Measurements from ENCODE around the gene SCGB3A2. TPM values are rescaled to one million over a fixed set of nuclear protein-coding genes. Genes with fewer than 3 reads are reported as not detected.

Gene SCGB3A2, protein sequence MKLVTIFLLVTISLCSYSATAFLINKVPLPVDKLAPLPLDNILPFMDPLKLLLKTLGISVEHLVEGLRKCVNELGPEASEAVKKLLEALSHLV
- 1 to 10 TPM in 1 of 4 donors, under 1 TPM in 1, not detected in 2; 0.97 to 2.2 TPM for polyA plus RNA-seq (ENCODE audit: insufficient read length in 4 of 4)

DNA sequence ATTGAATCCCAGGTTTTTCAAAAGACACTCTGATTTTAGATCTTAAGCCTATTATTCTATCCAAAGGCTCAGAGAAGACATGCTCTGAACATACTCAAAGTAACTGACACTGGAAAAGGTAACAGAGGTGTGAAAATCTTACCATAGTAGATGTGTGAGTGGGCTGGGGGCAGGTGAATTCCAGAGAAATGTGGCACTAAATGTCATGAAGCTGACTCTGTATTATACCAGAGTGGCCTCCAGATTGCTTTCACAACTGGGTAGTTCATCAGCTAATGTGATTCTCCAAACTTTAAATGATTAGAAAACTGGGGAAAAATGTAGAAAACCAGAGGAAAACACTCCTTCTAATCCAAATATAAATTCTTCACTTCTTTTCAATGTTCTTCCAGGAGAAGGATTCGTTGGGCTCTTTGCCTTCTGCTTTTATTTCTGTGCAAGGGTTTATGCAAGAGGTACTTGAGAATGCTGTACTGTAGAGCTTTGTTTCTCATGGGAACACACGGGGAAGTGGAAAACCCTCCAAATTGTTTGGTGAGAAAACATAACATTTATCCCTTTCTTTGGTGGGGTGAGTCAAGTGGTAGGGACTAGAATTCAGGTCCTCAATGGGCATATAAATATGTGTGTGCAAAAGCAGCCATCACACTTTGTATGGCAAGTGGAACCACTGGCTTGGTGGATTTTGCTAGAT, at the start of gene SCGB3A2:
Gene SCGB3A2 (plus strand): TSS at position 646 of the 694 bp plus-strand sequence. CDS start 93 bp downstream, outside the sequence.
- no peak for DNase-seq (ENCODE audit: low read depth in 4 of 4, low spot score in 3 of 4)

DNA sequence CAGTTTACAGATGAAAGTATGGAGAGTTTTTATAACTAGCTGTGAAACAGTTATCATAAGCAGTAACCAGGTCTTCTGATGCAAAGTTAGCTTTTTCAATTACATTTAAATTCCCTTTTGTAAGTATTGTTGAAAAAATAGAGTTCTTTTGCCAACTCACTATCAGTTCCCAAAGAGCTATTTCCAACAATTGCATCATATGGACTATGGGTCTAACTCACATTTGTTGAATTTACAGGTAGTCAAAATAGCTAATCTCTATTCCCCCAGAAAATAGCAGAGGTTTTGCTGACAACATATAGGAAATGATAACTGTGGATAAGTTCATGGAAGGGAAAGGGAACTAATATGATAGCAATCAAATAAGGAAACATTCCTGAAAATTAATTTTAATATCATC, 48.5 kb upstream of the SCGB3A2 start:
- DNase-seq (ENCODE audit: low read depth in 4 of 4, low spot score in 3 of 4): no peak

DNA sequence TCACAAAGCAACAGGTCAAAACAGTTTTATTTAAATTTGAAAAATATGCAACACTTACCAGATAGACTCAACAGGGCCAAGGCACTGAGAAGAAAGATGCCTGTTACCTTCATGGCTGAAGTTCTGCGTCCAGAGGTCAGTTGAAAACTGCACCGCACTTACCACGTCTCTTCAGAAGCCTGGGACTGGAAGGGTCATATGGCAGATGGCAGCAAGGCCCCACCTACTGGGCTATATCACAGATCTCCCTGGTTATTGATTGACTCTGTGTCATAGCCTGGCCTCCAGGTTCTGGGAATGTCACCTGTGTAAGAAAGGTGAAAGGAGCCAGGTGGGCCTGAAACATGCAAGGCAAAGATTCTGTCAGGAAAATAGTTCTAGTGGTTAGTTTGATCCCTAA, 47.0 kb upstream of the SCGB3A2 start, which contains the start of gene SPINK1:
Gene SPINK1 (minus strand): TSS at position 207 of the 400 bp plus-strand sequence. CDS start 94 bp downstream, at position 113.
- no peak for DNase-seq (ENCODE audit: low read depth in 4 of 4, low spot score in 3 of 4)

DNA sequence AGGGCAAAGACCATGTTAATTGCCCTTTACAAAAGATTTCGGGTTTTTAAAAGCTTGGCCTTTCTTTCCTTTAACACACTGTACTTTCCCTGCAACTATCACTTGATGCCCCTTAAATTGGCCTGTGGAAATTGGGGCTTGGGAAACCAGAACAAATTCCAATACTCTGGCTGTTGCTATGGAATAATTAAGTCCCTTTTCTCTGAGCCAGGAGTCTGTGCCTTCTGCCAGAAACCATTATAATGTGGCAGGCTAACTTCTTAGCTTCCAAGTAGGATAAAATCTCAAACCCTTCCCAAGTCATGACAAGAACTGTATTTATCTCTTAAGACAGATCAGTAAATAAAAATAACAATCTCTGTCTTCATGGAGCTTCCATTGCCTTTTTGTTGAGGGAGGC, 46.0 kb upstream of the SCGB3A2 start:
- DNase-seq (ENCODE audit: low read depth in 4 of 4, low spot score in 3 of 4): no peak

DNA sequence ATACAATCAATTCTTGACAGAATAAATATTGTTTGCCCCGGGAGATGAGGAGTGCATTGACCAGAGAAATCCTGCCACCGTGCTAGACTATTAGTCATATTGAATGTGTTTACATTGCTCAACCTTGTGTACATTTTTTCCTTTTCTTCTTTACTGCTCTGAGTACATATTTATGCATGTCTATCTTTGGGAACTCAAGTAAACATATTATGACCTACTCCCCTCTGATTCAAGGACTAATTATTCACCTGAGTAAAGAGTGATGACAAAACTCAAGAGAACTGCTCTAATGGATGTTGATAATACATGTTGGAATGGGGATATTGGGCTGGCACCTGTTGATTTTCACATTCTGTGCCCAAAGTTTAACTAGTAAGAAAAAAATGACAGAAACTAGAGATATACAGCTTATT, 43.1 kb upstream of the SCGB3A2 start:
- no peak for DNase-seq (ENCODE audit: low read depth in 4 of 4, low spot score in 3 of 4)

DNA sequence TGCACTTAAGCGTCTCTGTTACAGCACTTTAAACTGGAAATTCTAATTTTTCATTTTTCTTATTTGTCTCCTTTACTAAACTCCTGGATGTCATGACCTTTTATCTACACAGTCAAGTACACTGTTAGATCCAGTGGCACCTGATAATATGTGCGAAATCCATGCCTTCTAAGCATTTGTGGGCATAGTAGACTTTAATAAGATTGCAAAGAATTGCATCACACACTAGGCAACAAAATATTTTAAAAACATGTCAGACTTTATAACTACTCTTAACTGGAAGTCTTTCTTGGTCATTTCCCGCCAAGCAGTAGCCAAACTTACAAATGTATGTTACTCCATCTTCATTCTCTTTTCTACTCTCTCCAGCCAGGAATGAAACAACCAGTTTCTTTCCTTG, 42.1 kb upstream of the SCGB3A2 start:
- no peak for DNase-seq (ENCODE audit: low read depth in 4 of 4, low spot score in 3 of 4)

DNA sequence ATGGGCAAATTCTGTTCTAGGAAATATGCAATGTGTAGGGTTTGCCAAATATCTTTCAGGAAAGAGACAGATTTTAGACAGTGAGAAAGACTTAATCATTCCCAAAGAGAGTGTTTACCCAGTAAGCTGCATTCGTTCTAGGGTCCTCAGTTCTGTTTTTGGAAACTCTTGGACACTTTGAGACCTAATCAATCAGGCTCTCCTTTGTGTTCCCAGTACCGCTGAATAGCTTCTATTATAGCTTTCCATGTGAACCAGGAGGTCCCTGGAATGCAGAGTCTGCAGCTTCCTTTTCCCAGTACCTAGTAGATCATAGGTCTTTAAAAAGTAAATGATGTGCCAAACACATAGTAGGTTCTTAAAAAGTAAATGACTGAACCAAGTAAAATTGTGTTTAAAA, 35.6 kb upstream of the SCGB3A2 start:
- no peak for DNase-seq (ENCODE audit: low read depth in 4 of 4, low spot score in 3 of 4)

DNA sequence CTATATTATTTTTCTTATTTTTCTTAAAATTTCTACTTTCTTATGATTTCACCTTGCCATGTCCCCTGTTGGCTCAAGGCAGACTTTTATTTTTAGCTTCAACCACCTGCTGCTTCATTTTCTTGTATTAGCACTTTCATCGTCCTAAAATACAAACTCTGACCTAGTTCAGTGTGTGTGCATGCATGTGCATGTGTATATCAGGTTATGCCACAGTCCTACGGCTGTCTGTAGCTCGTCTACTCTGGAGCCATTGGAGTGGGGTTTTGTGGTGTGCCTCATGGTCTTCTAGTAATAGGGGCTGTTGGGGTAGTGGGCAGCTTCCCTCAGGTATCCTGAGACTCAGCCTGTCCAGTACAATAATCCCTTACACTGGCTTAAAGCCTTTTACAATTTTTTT, 33.7 kb upstream of the SCGB3A2 start:
- no peak for DNase-seq (ENCODE audit: low read depth in 4 of 4, low spot score in 3 of 4)

DNA sequence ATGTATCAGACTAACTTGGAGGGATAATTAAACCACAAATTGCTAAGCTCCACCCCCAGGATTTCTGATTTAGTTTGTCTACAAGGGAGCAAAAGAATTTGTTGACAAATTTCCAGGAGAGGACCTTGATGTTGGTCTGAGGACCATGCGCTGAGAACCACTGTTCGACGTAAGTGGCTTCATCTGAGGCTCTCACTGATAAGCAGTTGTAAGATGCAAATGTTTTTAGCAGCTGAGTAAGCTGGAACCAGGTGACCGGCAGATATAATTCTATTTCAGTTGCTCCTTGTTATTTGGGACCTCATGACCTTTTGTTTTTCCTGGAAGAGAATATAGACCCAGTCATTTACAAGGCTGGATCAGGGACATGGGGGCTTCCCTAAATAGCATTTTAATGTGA, 32.9 kb upstream of the SCGB3A2 start:
- DNase-seq (ENCODE audit: low read depth in 4 of 4, low spot score in 3 of 4): no peak

DNA sequence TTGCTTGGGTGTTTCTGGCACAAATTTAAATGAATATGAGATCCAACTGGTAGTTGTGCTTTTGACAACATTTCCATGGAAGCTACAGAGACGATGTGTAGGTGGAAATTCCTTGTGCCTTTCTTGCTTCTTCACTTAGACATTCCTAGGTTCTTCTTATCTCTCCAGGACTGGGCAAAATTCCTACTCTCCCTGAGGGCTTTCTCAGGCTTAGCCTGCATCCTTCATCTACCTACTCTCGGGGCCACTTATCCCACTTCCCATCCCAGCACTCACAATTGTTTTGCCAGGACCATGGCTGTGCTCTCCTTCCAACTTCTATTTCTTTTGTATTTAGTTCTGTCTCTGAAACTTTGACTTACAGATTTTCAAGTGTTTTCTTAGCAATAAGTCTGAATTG, 29.3 kb upstream of the SCGB3A2 start:
- DNase-seq (ENCODE audit: low read depth in 4 of 4, low spot score in 3 of 4): no peak

DNA sequence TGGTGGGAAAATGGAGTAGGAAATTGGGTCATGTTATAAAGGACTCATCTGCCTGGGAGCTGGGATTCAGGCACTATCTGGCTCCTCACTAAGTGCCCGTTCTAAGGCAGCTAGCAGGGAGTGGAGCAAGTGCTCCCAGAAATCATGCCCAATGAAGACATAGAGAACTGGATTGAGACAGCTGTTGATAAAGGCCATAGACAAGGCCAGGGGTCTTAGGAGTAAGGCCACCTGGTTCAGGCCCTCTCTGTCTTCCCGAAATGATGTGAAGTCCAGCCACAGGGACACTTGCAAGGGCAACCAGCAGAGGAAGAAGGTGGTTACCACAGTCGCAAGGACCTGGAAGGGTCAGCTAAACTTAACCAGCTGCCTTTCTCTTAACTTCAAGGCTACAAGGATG, 26.9 kb upstream of the SCGB3A2 start:
- no peak for DNase-seq (ENCODE audit: low read depth in 4 of 4, low spot score in 3 of 4)

DNA sequence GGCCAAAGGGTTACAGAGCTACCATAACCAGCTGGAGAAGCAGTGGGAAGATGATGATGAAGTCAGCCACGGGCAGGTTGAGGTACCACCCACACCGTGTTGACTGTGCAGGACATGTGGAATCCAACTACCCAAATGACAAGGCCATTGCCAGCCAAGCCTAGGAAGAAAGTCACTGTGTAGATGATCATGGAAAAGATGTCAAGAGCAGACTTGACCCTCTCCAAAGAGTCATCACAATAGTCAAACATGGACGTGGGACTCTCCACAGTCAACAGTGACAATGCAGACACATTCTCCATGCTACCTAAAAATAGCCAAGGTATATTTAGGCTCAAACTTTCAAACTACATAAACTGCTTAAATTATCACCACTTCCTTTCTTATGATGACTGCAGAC, 26.1 kb upstream of the SCGB3A2 start:
- DNase-seq (ENCODE audit: low read depth in 4 of 4, low spot score in 3 of 4): no peak

DNA sequence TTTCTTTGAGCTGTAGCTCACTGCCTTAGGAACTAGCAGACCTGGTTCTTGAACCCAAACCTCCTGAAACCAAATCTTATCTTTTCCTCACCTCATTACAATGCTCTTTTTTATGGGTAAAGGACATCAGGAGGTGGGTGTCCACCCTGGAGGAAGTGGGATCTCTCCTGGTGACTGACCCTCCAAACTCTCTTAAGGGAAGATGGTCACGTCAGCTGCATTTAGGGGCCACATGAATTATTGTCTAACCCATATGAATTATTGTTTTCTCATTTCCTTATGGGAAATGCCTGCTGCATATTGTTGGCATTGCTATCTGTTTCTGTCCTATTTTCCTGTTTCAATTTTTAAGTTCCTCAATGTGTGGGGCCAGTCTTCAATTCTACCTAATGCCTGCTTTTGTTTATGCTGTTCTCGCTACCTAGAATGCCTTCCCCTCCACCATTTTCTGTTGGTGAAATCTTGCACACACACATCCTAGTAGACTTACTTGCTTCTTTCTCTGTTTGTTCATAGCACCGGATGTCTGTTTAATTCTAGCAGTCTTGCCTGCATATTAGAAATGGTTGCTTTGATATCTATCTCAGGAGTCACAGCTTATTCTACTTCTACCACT, 25.0 kb upstream of the SCGB3A2 start:
- no peak for DNase-seq (ENCODE audit: low read depth in 4 of 4, low spot score in 3 of 4)

DNA sequence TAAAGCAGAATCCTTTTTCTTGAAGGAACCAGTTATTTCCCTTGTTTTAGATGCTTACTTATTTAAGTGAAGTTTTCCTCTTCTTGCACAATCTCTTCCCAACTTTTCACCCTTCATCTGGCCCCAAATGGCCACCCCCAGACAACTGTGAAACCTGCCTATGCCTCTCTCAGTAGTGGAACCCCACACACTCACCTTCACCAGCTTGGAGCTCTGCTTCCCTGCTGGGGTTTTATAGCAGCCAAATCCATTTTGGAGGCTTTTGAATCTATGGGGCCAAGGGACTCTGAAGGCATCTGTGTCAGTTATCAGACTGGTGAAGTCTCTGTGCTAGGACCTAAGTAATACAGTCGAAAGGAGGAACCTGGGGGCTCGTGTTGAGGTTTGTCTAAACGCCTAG, 24.2 kb upstream of the SCGB3A2 start:
- no peak for DNase-seq (ENCODE audit: low read depth in 4 of 4, low spot score in 3 of 4)

DNA sequence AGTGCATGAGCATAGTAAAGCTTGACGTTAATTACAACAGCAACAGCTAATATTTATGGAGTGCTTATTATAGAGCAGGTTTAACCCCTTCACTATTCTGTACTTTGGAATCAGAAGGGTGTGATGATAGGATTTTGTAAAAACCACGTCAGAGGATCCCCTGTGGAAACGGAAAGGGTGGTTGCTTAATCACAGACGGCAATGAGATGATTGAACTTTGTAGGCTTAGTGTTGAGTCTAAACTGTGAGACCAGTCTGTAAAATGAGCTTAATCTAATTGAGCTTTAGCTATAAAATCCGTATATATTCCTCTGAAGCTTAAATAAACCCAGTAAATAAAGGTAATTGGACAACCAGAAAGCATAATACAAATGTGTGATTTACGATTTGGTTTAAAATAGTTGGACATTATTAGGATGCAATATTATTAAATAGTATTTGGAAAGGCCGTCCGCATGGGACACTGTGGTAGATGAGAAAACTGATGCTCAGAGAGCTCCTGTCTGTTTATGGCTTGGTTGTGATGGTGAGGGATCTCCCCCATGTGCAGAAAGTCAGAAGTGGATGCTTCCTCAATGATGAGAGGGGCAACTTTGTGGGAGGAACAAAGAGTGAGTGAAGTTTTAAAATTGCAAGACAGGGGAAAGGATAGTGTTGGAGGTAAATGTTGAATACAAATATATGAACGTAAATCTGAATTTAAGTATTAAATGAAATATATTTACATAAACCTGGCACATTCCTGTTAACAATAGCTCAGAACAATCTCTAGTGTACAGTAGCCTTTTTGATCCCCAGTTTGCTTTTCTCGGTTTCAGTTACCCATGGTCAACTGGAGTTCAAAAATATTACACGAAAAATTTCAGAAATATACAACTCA, 23.4 kb upstream of the SCGB3A2 start:
- DNase-seq (ENCODE audit: low read depth in 4 of 4, low spot score in 3 of 4): no peak

DNA sequence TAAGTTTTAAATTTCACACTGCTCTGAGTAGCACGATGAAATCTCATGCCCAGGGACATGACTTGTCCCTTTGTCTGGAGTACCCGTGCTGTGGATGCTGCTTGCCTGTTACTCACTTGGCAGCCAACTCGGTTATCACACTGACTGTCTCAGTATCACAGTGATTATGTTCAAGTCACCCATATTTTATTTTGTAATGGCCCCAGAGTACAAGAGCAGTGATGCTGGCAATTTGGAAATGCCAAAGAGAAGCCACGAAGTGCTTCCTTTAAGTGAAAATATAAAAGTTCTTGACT, 22.8 kb upstream of the SCGB3A2 start:
- DNase-seq (ENCODE audit: low read depth in 4 of 4, low spot score in 3 of 4): no peak

DNA sequence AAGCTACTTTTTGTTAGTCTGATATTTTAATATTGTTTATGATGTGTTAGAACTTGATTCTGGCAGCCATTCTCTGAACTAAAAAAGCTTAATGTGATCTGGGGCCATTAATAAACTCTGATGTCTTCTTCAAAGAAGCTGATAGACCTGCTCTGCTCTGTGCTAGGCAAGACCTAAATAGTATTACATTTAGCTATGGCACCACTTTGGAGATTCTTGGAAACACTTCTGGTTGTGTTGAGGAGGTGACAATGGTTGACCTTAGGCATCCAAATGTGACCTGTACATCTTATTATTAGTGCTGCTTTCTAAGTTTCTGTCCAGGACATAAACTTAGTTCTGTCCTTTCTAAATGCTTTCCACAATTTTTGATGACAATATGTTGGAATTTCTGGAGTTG, 21.7 kb upstream of the SCGB3A2 start:
- no peak for DNase-seq (ENCODE audit: low read depth in 4 of 4, low spot score in 3 of 4)

DNA sequence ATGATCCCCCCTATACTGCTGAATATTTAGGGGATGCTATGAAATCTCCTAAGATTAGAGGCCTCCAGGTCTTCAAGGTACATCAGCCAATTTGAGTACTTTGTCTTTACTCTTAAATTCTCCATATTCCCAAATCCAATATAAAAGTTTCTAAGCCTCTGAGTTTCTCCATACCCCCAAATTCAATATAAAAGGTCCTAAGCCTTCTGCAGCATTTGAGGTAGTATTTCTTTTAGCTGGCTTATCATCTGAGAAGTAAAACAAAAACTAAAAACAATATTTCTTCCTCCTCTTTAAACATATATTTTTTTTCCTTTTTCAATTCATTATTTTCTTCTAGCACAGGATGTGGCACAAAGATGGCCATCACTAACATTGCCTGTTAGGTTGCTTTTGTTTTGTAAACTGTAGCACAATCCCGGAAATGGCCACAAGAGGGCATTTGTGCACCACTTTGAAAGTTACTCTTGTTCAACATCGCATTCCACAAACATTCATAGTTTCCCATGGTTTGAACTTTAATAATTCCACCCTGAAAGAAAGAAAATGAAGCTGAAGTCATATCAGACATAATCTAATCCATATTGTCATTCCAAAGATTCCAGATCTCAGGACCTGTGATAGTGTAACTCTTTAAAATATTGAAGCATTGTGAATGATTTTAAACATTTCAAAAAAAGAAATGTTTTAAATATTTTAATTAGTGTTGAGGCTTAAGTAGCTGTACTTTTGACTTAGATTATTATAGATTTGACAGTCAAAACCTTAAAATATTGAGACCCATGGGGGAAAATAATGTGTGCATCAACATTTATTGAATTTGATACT, 21.0 kb upstream of the SCGB3A2 start:
- peak; percentile 38 to 50 (median 44) for DNase-seq (ENCODE audit: low read depth in 4 of 4, low spot score in 3 of 4)

DNA sequence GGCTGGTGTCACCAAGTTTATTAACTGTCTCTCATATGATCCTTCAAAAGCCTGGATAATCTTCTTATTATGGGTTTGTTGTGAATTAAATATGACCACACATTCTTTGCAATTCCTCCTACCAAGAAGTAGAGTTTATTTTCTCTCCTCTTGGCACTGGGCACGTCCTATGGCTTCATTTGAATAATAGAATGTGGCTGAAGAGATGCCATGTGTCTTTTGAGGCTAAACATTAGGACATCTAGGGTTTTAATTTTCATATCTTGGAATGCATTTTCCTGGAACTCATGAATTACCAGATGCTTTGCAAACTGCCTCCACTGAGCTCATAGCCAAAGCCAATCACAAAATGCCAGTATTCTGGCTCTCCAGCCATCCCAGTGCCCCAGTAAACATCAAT, 19.9 kb upstream of the SCGB3A2 start:
- DNase-seq (ENCODE audit: low read depth in 4 of 4, low spot score in 3 of 4): no peak

DNA sequence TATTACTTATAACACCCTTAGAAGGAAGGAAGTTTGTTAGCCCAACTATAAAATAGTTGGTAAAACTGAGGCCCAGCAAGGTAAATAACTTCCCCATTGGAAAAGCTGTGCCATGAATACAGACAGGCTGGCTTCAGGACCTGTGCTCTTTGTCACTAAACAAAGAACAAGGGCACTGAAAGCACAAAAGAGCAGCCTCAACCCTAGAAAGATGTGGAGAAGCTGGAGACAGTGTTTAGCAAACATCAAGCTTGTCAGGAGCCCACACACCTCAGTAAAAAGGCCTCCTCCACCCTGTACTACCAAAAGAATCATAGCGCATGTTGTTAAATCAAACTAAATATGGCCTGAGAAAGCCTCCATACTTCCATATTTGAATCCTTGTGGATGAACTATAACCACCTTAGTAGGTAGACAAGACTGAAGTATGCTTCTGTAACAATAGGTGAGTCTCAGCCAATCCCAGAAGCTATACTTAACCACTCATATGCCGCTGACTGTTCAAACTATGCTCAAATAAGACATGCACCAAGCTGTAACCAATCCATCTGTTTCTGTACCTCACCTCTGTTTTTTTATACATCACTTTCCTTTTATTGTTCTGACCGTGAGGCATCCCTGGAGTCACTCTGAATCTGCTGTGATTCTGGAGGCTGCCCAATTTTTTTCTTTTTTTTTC, 18.4 kb upstream of the SCGB3A2 start:
- no peak for DNase-seq (ENCODE audit: low read depth in 4 of 4, low spot score in 3 of 4)
